Heart left ventricle (tissue), 13 donors: ENCODE measurements around the gene SF3A2.

ENCODE experiments used
- POLR2A ChIP-seq, 2 donors: fragments of 450-650 bp; IDR thresholded peaks; one replicate each; pipeline ENCODE4 v1.6.1; 2017; ENCODE audit warnings: antibody characterized with exemption in 2 of 2, mild to moderate bottlenecking in 2 of 2, moderate library complexity in 2 of 2
- TF ChIP-seq, protein P1 (sequence below), 12 donors: fragments of 200-600 bp; sonication (generic) in 4 of 12; IDR thresholded peaks; one replicate each; pipeline versions ENCODE4 v1.5.0 to v1.8.0; 2018 to 2022; ENCODE audit warnings: antibody characterized with exemption in 12 of 12, mild to moderate bottlenecking in 5 of 12
- donor health status: ischemic (EF 13 %, LVEDD 7.1; RV severe dilation, severe dysfunction).
- donor health status: DM: no; HTN: yes; CAD: no.
- donor health status: DM: no; HTN: no; CAD: no.
- donor health status: ischemic (EF 25% LVEDD 6.9; RV normal size, moderate dysfunction).
- donor health status: ischemic (EF 25% LVEDD 5.7; RV mildly dilated, moderate dysfunction).
- donor health status: ischemic (EF 35%, LVEDD 5.7; RV mildly dilated, moderate dysfunction).
- donor health status: nonischemic (EF 11% LVEDD 7.7; RV severe dilation, severe dysfunction).
- donor health status: DM: yes; HTN: yes; CAD: no.
- donor health status: PGD.
- donor health status: ischemic (EF 29% LVEDD 5.4; RV normal size, mild dysfunction).
- donor health status: nonischemic (EF 23%, LVEDD 6.1; RV moderate dilation, normal function).

- TF ChIP-seq, protein P1, sequence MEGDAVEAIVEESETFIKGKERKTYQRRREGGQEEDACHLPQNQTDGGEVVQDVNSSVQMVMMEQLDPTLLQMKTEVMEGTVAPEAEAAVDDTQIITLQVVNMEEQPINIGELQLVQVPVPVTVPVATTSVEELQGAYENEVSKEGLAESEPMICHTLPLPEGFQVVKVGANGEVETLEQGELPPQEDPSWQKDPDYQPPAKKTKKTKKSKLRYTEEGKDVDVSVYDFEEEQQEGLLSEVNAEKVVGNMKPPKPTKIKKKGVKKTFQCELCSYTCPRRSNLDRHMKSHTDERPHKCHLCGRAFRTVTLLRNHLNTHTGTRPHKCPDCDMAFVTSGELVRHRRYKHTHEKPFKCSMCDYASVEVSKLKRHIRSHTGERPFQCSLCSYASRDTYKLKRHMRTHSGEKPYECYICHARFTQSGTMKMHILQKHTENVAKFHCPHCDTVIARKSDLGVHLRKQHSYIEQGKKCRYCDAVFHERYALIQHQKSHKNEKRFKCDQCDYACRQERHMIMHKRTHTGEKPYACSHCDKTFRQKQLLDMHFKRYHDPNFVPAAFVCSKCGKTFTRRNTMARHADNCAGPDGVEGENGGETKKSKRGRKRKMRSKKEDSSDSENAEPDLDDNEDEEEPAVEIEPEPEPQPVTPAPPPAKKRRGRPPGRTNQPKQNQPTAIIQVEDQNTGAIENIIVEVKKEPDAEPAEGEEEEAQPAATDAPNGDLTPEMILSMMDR (IDR thresholded peaks at IDR 0.05), result no peak
- no peak for TF ChIP-seq POLR2A (IDR thresholded peaks at IDR 0.05)
Observed at GRCh38 chr19:2234996-2235380, 1.6 kb upstream of the SF3A2 start.
